Endothelial cell of coronary artery (primary cell): Measurements from ENCODE around the gene ADD1. TPM values are rescaled to one million over a fixed set of nuclear protein-coding genes. Genes with fewer than 3 reads are reported as not detected.

Experiments
- total RNA-seq: library from RNA; depleted of rRNA; stranded (reverse); fragments of >200 nt; gene quantifications from 2 replicates; pipeline ENCODE4 v1.2.3, GENCODE V29; 2014

The ADD1 gene, protein sequence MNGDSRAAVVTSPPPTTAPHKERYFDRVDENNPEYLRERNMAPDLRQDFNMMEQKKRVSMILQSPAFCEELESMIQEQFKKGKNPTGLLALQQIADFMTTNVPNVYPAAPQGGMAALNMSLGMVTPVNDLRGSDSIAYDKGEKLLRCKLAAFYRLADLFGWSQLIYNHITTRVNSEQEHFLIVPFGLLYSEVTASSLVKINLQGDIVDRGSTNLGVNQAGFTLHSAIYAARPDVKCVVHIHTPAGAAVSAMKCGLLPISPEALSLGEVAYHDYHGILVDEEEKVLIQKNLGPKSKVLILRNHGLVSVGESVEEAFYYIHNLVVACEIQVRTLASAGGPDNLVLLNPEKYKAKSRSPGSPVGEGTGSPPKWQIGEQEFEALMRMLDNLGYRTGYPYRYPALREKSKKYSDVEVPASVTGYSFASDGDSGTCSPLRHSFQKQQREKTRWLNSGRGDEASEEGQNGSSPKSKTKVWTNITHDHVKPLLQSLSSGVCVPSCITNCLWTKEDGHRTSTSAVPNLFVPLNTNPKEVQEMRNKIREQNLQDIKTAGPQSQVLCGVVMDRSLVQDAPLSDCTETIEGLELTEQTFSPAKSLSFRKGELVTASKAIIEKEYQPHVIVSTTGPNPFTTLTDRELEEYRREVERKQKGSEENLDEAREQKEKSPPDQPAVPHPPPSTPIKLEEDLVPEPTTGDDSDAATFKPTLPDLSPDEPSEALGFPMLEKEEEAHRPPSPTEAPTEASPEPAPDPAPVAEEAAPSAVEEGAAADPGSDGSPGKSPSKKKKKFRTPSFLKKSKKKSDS
- total RNA-seq = 127 and 143 TPM in 2 replicates

DNA sequence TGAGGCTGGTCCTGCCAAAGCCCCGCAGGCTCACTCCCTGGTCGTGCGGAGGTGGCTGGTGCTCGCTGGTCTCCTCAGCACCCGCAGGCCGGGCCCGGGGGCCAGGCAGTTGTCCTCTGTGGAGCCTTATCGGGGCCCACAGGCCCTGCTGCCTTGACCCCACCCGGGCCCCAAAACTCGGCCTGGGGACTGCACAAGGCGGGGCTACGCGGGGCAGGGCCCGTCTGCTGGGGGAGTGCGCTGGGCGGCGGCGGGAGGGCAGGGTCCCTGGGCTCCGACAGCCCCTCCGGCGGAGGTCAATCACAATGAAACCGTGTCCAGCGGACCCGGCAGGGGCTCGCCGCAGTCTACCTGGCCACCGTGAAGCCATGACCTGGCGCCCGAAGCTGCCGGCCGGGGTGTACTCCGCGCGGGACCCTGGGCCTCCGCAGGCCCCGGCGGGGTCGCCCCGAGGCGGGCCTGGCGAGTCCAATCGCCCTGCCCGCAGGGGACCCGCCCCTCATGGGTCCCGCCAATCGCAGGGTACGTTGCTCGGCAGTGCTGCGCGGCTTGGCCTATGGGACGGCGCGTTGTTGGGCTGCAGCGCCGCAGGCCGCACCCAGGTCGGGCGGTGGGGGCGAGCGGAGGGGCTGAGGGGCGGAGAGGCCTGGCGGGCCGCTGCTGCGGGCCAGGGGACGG is at the start of gene ADD1:
Gene ADD1 (plus strand): TSS at position 582 of the 678 bp plus-strand sequence. CDS start 32,072 bp downstream, outside the sequence.

GRCh38 chr4:2963175-2963965 is 119.7 kb downstream of the ADD1 start, which contains the start of the genes GRK4 and NOP14:
GRK4 (plus strand) TSS chr4:2963571; CDS start chr4:2964071, 500 bp downstream.
NOP14 (minus strand) TSS chr4:2963406; CDS start chr4:2963319, 87 bp downstream.

Other genes with a start within 250 kb of the ADD1 start
- gene TNIP2, start 87.5 kb upstream of the ADD1 start, total RNA-seq = 71.3 and 88.4 TPM in 2 replicates
- 25.9 and 32.8 TPM in 2 replicates for gene SH3BP2, start 50.8 kb upstream of the ADD1 start, total RNA-seq
- 29.4 and 35.5 TPM in 2 replicates for gene NOP14, start 119.6 kb downstream of the ADD1 start, total RNA-seq
- 4.1 and 4.4 TPM in 2 replicates for gene GRK4, start 119.7 kb downstream of the ADD1 start, total RNA-seq
- not detected in 2 replicates for gene HTT-AS, start 230.7 kb downstream of the ADD1 start, total RNA-seq
- 25.5 and 33.3 TPM in 2 replicates for gene HTT, start 230.8 kb downstream of the ADD1 start, total RNA-seq